Measurements from ENCODE around the gene RAB6B. TPM values are rescaled to one million over a fixed set of nuclear protein-coding genes. Genes with fewer than 3 reads are reported as not detected.

The RAB6B gene
- total and polyA plus RNA-seq, 2 of the 4 experiments (the other 2 are of a cell fraction): 0.18 to 1.2 TPM

GRCh38 chr3:133877221-133877620 lies 18.5 kb downstream of the RAB6B start:
- BruUV-seq (replicated peaks): no TSS peak
- Histone ChIP-seq H2AFZ (replicated peaks; ENCODE audit: low read length, poor library complexity) (no peak overlapping the region), H4K20me1 (ENCODE audit: insufficient read depth, low read length) (no peaks in the 10 kb centered on the region), H3K27ac (ENCODE audit: insufficient read depth, low read length) (no peak overlapping the region), H3K4me3 (ENCODE audit: insufficient read depth, low read depth, low read length) (no peak overlapping the region), H2AK5ac (ENCODE audit: low read depth, low read length) (no peak overlapping the region), H2AK9ac (replicated peaks; ENCODE audit: low read depth, low read length, poor library complexity) (no peak overlapping the region), H3K4me2 (ENCODE audit: low read depth, low read length) (no peak overlapping the region), H3K4ac (ENCODE audit: low read depth, low read length) (no peak overlapping the region), H3K9ac (ENCODE audit: low read depth, low read length) (no peak overlapping the region), H2BK120ac (ENCODE audit: low read depth, low read length) (no peak overlapping the region), H3K14ac (replicated peaks; ENCODE audit: low read depth, low read length) (no peak overlapping the region), H4K5ac (ENCODE audit: low read depth, low read length) (no peak overlapping the region), H4K91ac (ENCODE audit: insufficient read depth, low read depth, low read length) (no peak overlapping the region), H3K56ac (ENCODE audit: extremely low read depth, insufficient read depth, low read length) (no peak overlapping the region), H3K27me3 (ENCODE audit: control insufficient read depth, insufficient read depth, low read length) (peaks cover 18% of the 10 kb centered on the region), H4K8ac (ENCODE audit: low read depth in 2 of 2, low read length in 2 of 2) (no peak overlapping the region), H3K9me1 (ENCODE audit: insufficient read depth, low read length) (no peaks in the 10 kb centered on the region), H3K79me1 (ENCODE audit: low read depth in 1 of 2, low read length in 2 of 2) (no peaks in the 10 kb centered on the region), H3K36me3 (ENCODE audit: control insufficient read depth, insufficient read depth, low read length) (no peaks in the 10 kb centered on the region), H3K18ac (ENCODE audit: low read depth, low read length) (no peak overlapping the region), H2BK15ac (ENCODE audit: low read depth, low read length) (no peak overlapping the region), H3K23ac (ENCODE audit: low read depth, low read length) (no peak overlapping the region), H2BK5ac (ENCODE audit: low read depth, low read length, poor library complexity, severe bottlenecking) (no peak overlapping the region), H3K9me3 (ENCODE audit: control insufficient read depth, insufficient read depth, low read length) (no peaks in the 10 kb centered on the region), H2BK20ac (ENCODE audit: low read depth, low read length) (no peak overlapping the region), H3K4me1 (ENCODE audit: control insufficient read depth, insufficient read depth, low read length) (no peaks in the 10 kb centered on the region)
- CTCF ChIA-PET: interaction anchor here (0.7 kb wide), 1 partner anchor 348 kb away, joined by 3 read pairs; no protein-coding TSS in a partner anchor
- no CpG with 5 or more reads among the region's 2 CpGs for WGBS, 2 experiments (ENCODE audit: extremely low coverage in 2 of 2, insufficient read length in 1 of 2)
- POLR2A ChIA-PET (ENCODE audit: unreplicated experiment): no interaction called here
- in situ Hi-C loops (cut with MboI; ENCODE audit: low sequenced_read_pairs): no loop called here
- intact Hi-C loops (cut with micrococcal nuclease): no loop called here
- no peak for ATAC-seq (ENCODE audit: low read depth)
- DNase-seq: no peak
- TF ChIP-seq FOS (IDR thresholded peaks at IDR 0.05; ENCODE audit: low read depth, low read length) (no peak), CHD1 (IDR thresholded peaks at IDR 0.05; ENCODE audit: low read depth, low read length) (no peak), POLR2A (IDR thresholded peaks at IDR 0.05; ENCODE audit: low read depth, low read length) (no peak)
- dilution Hi-C loops (cut with HindIII; ENCODE audit: low sequenced_read_pairs, unreplicated experiment): no loop called here
